Ovary (tissue), 9 donors: Measurements from ENCODE around the gene SHB. TPM values are rescaled to one million over a fixed set of nuclear protein-coding genes. Genes with fewer than 3 reads are reported as not detected.

ENCODE experiments used
- DNase-seq, 5 donors: peaks; one replicate each; pipeline ENCODE4 v3.0.0-alpha.2; 2019 to 2020
- H3K27ac ChIP-seq, 2 donors: fragments of 200-600 bp; one replicate each; pipeline versions ENCODE4 v1.5.1 to v1.8.0; 2019 to 2022
- H3K27me3 ChIP-seq: fragments of 200-600 bp; one replicate; pipeline ENCODE4 v1.8.0; 2022
- H3K36me3 ChIP-seq: fragments of 200-600 bp; sonication (generic); one replicate; pipeline ENCODE4 v1.5.1; 2019
- H3K4me1 ChIP-seq: one replicate; pipeline ENCODE4 v1.8.1; 2013; ENCODE audit warnings: mild to moderate bottlenecking, moderate library complexity; ENCODE audit not compliant: insufficient read depth
- H3K4me3 ChIP-seq: fragments of 200-600 bp; sonication (generic); one replicate; pipeline ENCODE4 v1.5.1; 2017
- H3K9me3 ChIP-seq, 2 donors: fragments of 200-600 bp in 1 of 2; sonication (generic) in 1 of 2; one replicate each; pipeline versions ENCODE4 v1.5.1 to v1.8.1; 2013 to 2019; ENCODE audit warnings: mild to moderate bottlenecking in 1 of 2, moderate library complexity in 1 of 2
- EP300 ChIP-seq: sonication (generic); formaldehyde crosslinking; IDR thresholded peaks from one replicate; pipeline ENCODE4 v1.6.1; 2017; ENCODE audit warnings: antibody characterized with exemption
- POLR2A ChIP-seq: fragments of 450-650 bp; IDR thresholded peaks from one replicate; pipeline ENCODE4 v1.6.1; 2017; ENCODE audit warnings: antibody characterized with exemption, mild to moderate bottlenecking, moderate library complexity
- WGBS, 3 donors: extraction: QIAGEN DNeasy Blood & Tissue Kit in 1 of 3; methylation state at CpG; one replicate each; pipeline versions ENCODE4 v1.1.5 to v1.1.7; 2013 to 2017; 5-methylcytosine and 5-hydroxymethylcytosine counted together
- intact Hi-C, 4 donors: fragments of 100-400 bp; cut with DNase I; formaldehyde crosslinking; loops; one replicate each; pipeline versions ENCODE4 v1.11.0 to v1.15.1; 2022 to 2023
- polyA plus RNA-seq, 2 donors: library from polyadenylated mRNA; stranded (reverse); fragments of 200-250 nt in 1 of 2; fragments of 350-450 nt in 1 of 2; fragmentation: Illumina TruSeq in 1 of 2; extraction: RNeasy Lipid Tissue Mini Kit (QIAGEN cat#74804) in 1 of 2; gene quantifications; one replicate each; pipeline ENCODE4 v1.2.3, GENCODE V29; 2013 to 2014
- total RNA-seq, 7 donors: library from RNA; depleted of rRNA in 2 of 7; stranded (reverse); fragments of >200 nt in 2 of 7; fragmentation: NEBNext Ultra II Directional in 3 of 7; extraction: Animal tissue kit (Norgen Biotek cat#: 25700) in 3 of 7; gene quantifications; one replicate each; pipeline versions ENCODE4 v1.1.0 to v1.2.4, GENCODE V29; 2016 to 2023
- TF ChIP-seq, protein P1 (sequence below), 3 donors: fragments of 450-650 bp in 2 of 3; fragments of 200-600 bp in 1 of 3; IDR thresholded peaks; one replicate each; pipeline versions ENCODE4 v1.5.1 to v1.8.0; 2016 to 2022; ENCODE audit warnings: antibody characterized with exemption in 3 of 3, mild to moderate bottlenecking in 1 of 3
- donor health status: DM: no; HTN: no; CAD: no; lungs with moderate emphysema.
- donor health status: DM: no; HTN: no; CAD: no.
- donor health status: Bipolar disorder and iron deficiency.
- donor health status: DM: yes; HTN: yes; CAD: no.
- donor health status: DM: no; HTN: no; CAD: no.
- donor health status: DM: yes; HTN: yes; CAD: no.

Gene SHB
- total and polyA plus RNA-seq, 9 donors: 3.5 to 23.8 (median 9.0) TPM

DNA sequence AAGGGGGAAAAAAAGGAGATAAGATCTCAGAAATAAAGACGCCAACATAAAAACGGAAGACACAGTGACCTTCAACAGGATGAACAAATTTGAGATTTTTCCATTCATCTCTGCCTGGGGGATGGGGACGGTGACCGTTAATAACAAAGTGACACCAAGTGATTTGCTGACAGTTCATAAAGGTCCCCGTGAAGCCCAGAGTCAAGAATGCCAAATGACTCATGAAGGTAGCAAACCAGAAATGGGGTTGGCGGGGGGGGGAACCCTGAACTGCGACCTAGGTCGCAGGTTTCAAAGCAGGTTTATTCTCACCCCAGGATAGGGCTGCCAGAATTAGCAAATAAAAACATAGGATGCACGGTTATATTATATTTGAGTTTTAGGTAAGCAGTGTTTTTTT lies 21.1 kb upstream of the SHB start:
- DNase-seq: no peak
- intact Hi-C loops: loop anchor here in 1 of 4 donors (10.0 kb wide), 1 partner anchor 325 kb away; no protein-coding TSS in a partner anchor
- H3K27me3 ChIP-seq: no peaks in the 10 kb centered on the region
- no peaks in the 10 kb centered on the region for H3K36me3 ChIP-seq
- no peak overlapping the region for H3K4me3 ChIP-seq
- H3K4me1 ChIP-seq: no peaks in the 10 kb centered on the region
- TF ChIP-seq EP300 (no peak), POLR2A (no peak)
- TF ChIP-seq, protein P1, sequence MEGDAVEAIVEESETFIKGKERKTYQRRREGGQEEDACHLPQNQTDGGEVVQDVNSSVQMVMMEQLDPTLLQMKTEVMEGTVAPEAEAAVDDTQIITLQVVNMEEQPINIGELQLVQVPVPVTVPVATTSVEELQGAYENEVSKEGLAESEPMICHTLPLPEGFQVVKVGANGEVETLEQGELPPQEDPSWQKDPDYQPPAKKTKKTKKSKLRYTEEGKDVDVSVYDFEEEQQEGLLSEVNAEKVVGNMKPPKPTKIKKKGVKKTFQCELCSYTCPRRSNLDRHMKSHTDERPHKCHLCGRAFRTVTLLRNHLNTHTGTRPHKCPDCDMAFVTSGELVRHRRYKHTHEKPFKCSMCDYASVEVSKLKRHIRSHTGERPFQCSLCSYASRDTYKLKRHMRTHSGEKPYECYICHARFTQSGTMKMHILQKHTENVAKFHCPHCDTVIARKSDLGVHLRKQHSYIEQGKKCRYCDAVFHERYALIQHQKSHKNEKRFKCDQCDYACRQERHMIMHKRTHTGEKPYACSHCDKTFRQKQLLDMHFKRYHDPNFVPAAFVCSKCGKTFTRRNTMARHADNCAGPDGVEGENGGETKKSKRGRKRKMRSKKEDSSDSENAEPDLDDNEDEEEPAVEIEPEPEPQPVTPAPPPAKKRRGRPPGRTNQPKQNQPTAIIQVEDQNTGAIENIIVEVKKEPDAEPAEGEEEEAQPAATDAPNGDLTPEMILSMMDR (IDR thresholded peaks at IDR 0.05): no peak
- 74 to 76% (median 75%) methylated on average over 9 of the region's 9 CpGs for WGBS, 3 donors
- H3K9me3 ChIP-seq: no peaks in the 10 kb centered on the region
- H3K27ac ChIP-seq: no peak overlapping the region

DNA sequence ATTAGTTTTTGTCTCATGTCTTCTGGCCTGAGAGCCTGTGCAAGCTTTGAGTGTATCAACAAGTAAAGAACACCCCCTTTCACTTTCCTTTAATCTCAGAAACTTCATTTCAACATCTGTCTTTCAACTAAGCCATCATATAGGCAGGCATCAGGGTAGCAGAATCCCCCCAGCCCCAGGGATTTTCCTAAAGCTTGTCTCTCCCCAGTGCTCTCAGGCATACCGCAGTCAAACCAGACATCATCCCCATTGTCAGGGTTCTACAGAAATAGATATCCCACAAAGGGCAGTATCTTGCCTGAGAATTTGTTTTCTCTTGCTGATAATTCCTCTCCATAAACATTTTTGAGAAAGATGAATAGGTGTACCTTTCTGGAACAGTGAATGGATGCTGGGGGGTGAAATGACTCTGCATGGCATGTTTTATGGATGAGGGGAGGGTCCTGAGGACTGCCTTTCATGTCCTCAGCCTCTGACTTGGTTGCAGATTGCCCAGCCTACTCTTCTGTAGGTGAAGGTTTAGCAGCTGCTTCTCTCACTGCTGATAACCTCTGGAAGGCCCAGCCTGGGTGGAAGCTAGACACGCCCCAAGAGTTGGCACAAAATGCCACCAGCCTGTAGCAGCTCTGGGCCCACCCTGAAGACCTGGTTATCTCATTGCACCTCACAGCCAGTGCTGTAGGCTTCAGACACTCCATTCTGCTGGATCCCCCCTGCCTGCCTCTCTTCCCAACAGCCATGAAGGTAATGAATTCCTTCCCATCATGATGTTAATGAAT lies 20.5 kb upstream of the SHB start:
- Histone ChIP-seq H3K27ac (no peak overlapping the region), H3K4me3 (no peak overlapping the region), H3K27me3 (no peaks in the 10 kb centered on the region), H3K36me3 (no peaks in the 10 kb centered on the region), H3K9me3 (no peaks in the 10 kb centered on the region), H3K4me1 (no peaks in the 10 kb centered on the region)
- 88 to 98% (median 96%) methylated on average over 2 of the region's 2 CpGs for WGBS, 3 donors
- TF ChIP-seq, protein P1 (IDR thresholded peaks at IDR 0.05): no peak
- no peak for TF ChIP-seq EP300
- no peak for TF ChIP-seq POLR2A
- no peak for DNase-seq
- intact Hi-C loops: loop anchor here in 2 of 4 donors (5.0 to 10.0 kb wide), 6 partner anchors 65 to 325 kb away; no protein-coding TSS in a partner anchor

DNA sequence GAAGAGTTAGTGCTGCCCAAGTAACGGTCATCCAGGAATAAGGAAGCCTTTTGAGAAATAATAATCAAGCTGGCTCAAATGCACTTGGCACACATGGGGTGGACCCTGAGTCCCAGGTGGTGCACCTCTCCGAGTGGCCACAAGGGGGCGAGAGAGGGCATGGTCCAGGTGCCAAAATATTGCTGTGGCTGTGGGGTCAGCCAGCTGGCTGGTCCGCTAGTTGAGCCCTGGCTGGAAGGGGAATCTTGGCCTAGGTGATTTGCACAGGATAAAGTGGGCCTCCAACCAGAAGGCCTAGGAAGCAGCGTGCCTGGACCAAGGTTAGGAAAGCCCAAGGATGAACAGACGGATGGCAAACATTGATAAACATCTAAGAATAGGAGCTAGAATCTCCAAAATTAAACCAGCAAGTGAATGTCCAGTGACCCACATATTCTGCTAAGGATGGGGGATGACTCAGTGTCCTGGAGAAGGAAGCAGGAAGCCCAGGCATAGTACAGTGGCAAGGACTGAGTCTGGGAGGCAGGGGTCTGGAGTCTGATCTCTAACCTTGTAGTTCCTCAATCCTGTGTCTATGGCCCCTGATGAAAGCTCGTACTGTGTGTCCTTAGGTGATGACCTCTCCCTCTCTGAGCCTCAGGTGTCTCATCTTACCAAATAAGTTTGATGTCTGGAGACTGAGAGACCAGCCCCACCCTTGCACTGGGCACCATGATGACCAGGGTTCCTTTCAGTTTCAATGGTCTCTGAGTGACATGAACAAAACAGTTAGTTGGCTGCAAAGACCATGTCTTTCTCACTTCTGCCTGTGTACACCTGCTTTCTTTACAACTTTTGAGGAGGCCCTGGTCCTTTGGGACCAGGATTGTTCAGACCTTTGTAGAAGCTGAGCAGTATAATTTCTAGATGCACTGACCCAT lies 19.2 kb upstream of the SHB start:
- intact Hi-C loops: loop anchor here in 2 of 4 donors (5.0 to 10.0 kb wide), 5 partner anchors 63 to 317 kb away; no protein-coding TSS in a partner anchor
- no peak overlapping the region for H3K27ac ChIP-seq
- 36 to 38% (median 36%) methylated on average over 7 of the region's 7 CpGs for WGBS, 3 donors
- DNase-seq: peak; percentile 60 to 85 (median 76)
- H3K36me3 ChIP-seq: no peaks in the 10 kb centered on the region
- H3K9me3 ChIP-seq: no peaks in the 10 kb centered on the region
- H3K27me3 ChIP-seq: no peaks in the 10 kb centered on the region
- TF ChIP-seq EP300: no peak
- TF ChIP-seq, protein P1 (IDR thresholded peaks at IDR 0.05): peak; percentile 62 to 66 (median 63)
- no peak overlapping the region for H3K4me3 ChIP-seq
- H3K4me1 ChIP-seq: no peaks in the 10 kb centered on the region

DNA sequence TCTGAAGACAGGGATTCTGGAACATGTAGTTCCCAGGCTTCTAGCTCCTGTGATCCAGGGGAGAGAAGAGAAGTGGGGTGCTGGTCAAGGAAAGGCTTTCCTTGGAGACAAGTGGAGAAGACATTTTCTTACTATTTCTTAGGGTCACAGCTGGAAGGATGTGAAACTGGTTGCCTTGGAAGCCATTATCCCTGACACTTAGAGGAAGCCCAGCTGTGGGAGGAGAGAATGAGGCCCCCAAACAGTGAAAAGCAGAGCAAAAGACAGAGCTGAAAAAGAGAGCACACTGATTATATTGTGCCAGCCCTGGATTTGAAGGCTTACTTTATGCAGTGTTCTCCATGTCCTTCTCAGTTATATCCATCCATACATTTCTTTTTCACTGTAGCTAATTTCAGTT lies 17.5 kb upstream of the SHB start:
- TF ChIP-seq, protein P1 (IDR thresholded peaks at IDR 0.05): no peak
- TF ChIP-seq EP300 (no peak), POLR2A (no peak)
- Histone ChIP-seq H3K27me3 (no peaks in the 10 kb centered on the region), H3K4me3 (no peak overlapping the region), H3K36me3 (no peaks in the 10 kb centered on the region), H3K27ac (no peak overlapping the region), H3K4me1 (no peaks in the 10 kb centered on the region), H3K9me3 (no peaks in the 10 kb centered on the region)
- intact Hi-C loops: loop anchor here in 2 of 4 donors (5.0 to 10.0 kb wide), 5 partner anchors 62 to 318 kb away; no protein-coding TSS in a partner anchor
- no peak for DNase-seq
